ENCODE measurements around the gene TRIM43.
"Not testable (repeated sequence)": the region's sequence is repeated elsewhere in the genome, so short reads cannot be mapped to it uniquely, and the experiment has no call there.

- TF ChIP-seq CTCF (IDR thresholded peaks at IDR 0.05; ENCODE audit: low read depth, low read length, missing input control); RAD21 (IDR thresholded peaks at IDR 0.05); EGR1 (IDR thresholded peaks at IDR 0.05; ENCODE audit: low read depth in 2 of 2); GABPA (IDR thresholded peaks at IDR 0.05 in 1 of 2, conservative IDR thresholded peaks at IDR 0.05 in 1 of 2); REST (IDR thresholded peaks at IDR 0.05); TAF1 (conservative IDR thresholded peaks at IDR 0.05); SP1 (IDR thresholded peaks at IDR 0.05): not testable (repeated sequence)
- TF ChIP-seq, protein P1, sequence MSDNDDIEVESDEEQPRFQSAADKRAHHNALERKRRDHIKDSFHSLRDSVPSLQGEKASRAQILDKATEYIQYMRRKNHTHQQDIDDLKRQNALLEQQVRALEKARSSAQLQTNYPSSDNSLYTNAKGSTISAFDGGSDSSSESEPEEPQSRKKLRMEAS (IDR thresholded peaks at IDR 0.05) = not testable (repeated sequence)
Measured at GRCh38 chr2:95642951-95643350, 51.1 kb downstream of the TRIM43 start.
